ENCODE data around the gene PRKCZ. TPM values are rescaled to one million over a fixed set of nuclear protein-coding genes. Genes with fewer than 3 reads are reported as not detected.

PRKCZ gene
- total RNA-seq, 1 experiment from 2014 or later: 36.0 TPM

- H3K36me3 ChIP-seq (ENCODE audit: low read depth): no peaks in the 10 kb centered on the region
- H3K4me2 ChIP-seq: no peak overlapping the region
- H3K9me2 ChIP-seq (ENCODE audit: insufficient read depth): no peaks in the 10 kb centered on the region
- POLR2A ChIA-PET (ENCODE audit: unreplicated experiment): no interaction called here
- BruUV-seq (replicated peaks): no TSS peak
- no peaks in the 10 kb centered on the region for H3K9me3 ChIP-seq (ENCODE audit: insufficient read depth, low read depth)
- TF ChIP-seq EZH2 (IDR thresholded peaks at IDR 0.05; ENCODE audit: low read depth) (no peak), CTCF (conservative IDR thresholded peaks at IDR 0.05) (no peak)
- H3K4me3 ChIP-seq: no peak overlapping the region
- H3K4me1 ChIP-seq (replicated peaks; ENCODE audit: insufficient read depth): no peaks in the 10 kb centered on the region
- no peaks in the 10 kb centered on the region for H3K27me3 ChIP-seq (ENCODE audit: insufficient read depth, low read depth)
- 0 out of 2 replicates have a peak, but pooled peaks cover 6% of the 10 kb centered on the region for H3F3A ChIP-seq (ENCODE audit: insufficient read depth, low read depth)
- no peak overlapping the region for H3K27ac ChIP-seq
- H3K79me2 ChIP-seq (ENCODE audit: low read depth): no peaks in the 10 kb centered on the region
- CTCF ChIA-PET: no interaction called here
- intact Hi-C loops (cut with micrococcal nuclease; ENCODE audit: unreplicated experiment): no loop called here
- no peak for DNase-seq
- H4K20me1 ChIP-seq (ENCODE audit: insufficient read depth): no peaks in the 10 kb centered on the region; the same call in 1 of the 2 replicates
- H2AFZ ChIP-seq: no peak overlapping the region
Observed at GRCh38 chr1:2186901-2187300, 136.7 kb downstream of the PRKCZ start.

DNA sequence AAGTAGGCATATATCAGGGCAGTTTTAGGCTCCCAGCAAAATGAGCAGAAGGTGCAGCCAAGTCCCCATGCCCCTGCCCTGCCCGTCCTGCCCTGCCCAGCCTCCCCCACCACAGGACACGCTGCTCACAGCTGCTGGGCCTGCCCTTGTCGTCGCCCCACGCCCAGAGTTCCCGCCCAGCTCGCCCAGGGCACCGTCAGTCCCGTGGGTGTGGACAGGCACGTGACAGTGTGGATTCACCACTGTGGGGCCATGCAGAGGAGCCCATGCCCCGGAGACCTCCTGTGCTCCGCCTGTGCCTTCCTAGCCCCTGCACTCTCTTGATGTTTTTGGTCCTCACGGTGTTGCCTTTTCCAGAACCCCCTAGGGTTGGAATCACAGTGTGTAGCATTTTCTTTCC is 137.4 kb downstream of the PRKCZ start:
- TF ChIP-seq CTCF (conservative IDR thresholded peaks at IDR 0.05) (no peak), EZH2 (IDR thresholded peaks at IDR 0.05; ENCODE audit: low read depth) (no peak)
- intact Hi-C loops (cut with micrococcal nuclease; ENCODE audit: unreplicated experiment): no loop called here

DNA sequence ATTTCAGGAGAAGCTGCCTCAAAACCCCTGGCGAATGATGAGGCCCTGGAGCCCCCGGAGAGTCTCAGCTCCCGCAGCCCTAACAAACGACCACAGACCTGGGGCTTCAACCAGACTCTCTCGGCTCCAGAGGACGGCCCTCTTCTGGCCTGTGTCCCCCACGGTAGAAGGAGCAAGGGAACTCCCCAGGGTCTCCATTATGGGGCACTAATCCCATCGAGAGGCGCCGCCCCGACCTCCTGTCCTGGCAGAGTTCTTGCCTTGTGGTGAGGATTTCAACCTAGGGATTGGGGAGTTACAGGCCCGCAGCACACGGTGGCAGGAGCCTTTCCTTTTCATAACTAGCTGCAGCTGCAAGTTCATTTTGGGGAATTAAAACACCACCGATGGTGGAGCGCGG is 138.1 kb downstream of the PRKCZ start:
- intact Hi-C loops (cut with micrococcal nuclease; ENCODE audit: unreplicated experiment): no loop called here
- Histone ChIP-seq H3K79me2 (ENCODE audit: low read depth) (no peaks in the 10 kb centered on the region), H3K27ac (no peak overlapping the region), H3K4me3 (no peak overlapping the region), H3K4me2 (no peak overlapping the region), H3K9me2 (ENCODE audit: insufficient read depth) (no peaks in the 10 kb centered on the region), H3K27me3 (ENCODE audit: insufficient read depth, low read depth) (no peaks in the 10 kb centered on the region), H3K9me3 (ENCODE audit: insufficient read depth, low read depth) (no peaks in the 10 kb centered on the region), H3K4me1 (replicated peaks; ENCODE audit: insufficient read depth) (no peaks in the 10 kb centered on the region), H3K36me3 (ENCODE audit: low read depth) (no peaks in the 10 kb centered on the region), H3F3A (ENCODE audit: insufficient read depth, low read depth) (peaks cover 11% of the 10 kb centered on the region; the same call in 1 of the 2 replicates), H4K20me1 (ENCODE audit: insufficient read depth) (no peaks in the 10 kb centered on the region; the same call in 1 of the 2 replicates), H2AFZ (no peak overlapping the region)
- CTCF ChIA-PET: no interaction called here
- POLR2A ChIA-PET (ENCODE audit: unreplicated experiment): no interaction called here
- DNase-seq: no peak
- no peak for TF ChIP-seq CTCF (conservative IDR thresholded peaks at IDR 0.05)
- no peak for TF ChIP-seq EZH2 (IDR thresholded peaks at IDR 0.05; ENCODE audit: low read depth)
- BruUV-seq (replicated peaks): no TSS peak

More for the DNA sequence above, 137.4 kb downstream of the PRKCZ start:
- ChIA-PET CTCF (no interaction called here), POLR2A (ENCODE audit: unreplicated experiment) (no interaction called here)
- Histone ChIP-seq H3K79me2 (ENCODE audit: low read depth) (no peaks in the 10 kb centered on the region), H3K9me2 (ENCODE audit: insufficient read depth) (no peaks in the 10 kb centered on the region), H3K4me1 (replicated peaks; ENCODE audit: insufficient read depth) (no peaks in the 10 kb centered on the region), H4K20me1 (ENCODE audit: insufficient read depth) (no peaks in the 10 kb centered on the region; the same call in 1 of the 2 replicates), H3K36me3 (ENCODE audit: low read depth) (no peaks in the 10 kb centered on the region), H3K27ac (no peak overlapping the region), H3K27me3 (ENCODE audit: insufficient read depth, low read depth) (no peaks in the 10 kb centered on the region), H3F3A (ENCODE audit: insufficient read depth, low read depth) (peaks cover 9% of the 10 kb centered on the region; the same call in 1 of the 2 replicates), H3K4me2 (no peak overlapping the region), H3K4me3 (no peak overlapping the region), H3K9me3 (ENCODE audit: insufficient read depth, low read depth) (no peaks in the 10 kb centered on the region), H2AFZ (no peak overlapping the region)
- BruUV-seq (replicated peaks): no TSS peak
- DNase-seq: no peak

Data from PC-9 (cell line).